Peyer's patch (tissue), 4 donors: ENCODE measurements around the gene SLC7A9.

Experiments
- CTCF ChIP-seq, 6 experiments: fragments of 450-650 bp in 4 of 6; fragments of 200-600 bp in 2 of 6; sonication (generic) in 1 of 6; IDR thresholded peaks; one replicate each; pipeline ENCODE4 v1.5.1; 2017 to 2019; ENCODE audit warnings: antibody characterized with exemption in 6 of 6, mild to moderate bottlenecking in 3 of 6, moderate library complexity in 1 of 6
- POLR2A ChIP-seq, 2 donors: fragments of 450-650 bp; IDR thresholded peaks; one replicate each; pipeline ENCODE4 v1.5.1; 2017; ENCODE audit warnings: antibody characterized with exemption in 2 of 2, mild to moderate bottlenecking in 2 of 2, moderate library complexity in 2 of 2

- TF ChIP-seq POLR2A (IDR thresholded peaks at IDR 0.05) (no peak), CTCF (IDR thresholded peaks at IDR 0.05) (no peak)
Measured at GRCh38 chr19:32881766-32882165, 12.2 kb upstream of the SLC7A9 start.
